ENCODE results near the gene RBBP8NL. TPM values are rescaled to one million over a fixed set of nuclear protein-coding genes. Genes with fewer than 3 reads are reported as not detected.

Gene RBBP8NL
- total RNA-seq, 1 donor from 2014 or later: 0.10 TPM

DNA sequence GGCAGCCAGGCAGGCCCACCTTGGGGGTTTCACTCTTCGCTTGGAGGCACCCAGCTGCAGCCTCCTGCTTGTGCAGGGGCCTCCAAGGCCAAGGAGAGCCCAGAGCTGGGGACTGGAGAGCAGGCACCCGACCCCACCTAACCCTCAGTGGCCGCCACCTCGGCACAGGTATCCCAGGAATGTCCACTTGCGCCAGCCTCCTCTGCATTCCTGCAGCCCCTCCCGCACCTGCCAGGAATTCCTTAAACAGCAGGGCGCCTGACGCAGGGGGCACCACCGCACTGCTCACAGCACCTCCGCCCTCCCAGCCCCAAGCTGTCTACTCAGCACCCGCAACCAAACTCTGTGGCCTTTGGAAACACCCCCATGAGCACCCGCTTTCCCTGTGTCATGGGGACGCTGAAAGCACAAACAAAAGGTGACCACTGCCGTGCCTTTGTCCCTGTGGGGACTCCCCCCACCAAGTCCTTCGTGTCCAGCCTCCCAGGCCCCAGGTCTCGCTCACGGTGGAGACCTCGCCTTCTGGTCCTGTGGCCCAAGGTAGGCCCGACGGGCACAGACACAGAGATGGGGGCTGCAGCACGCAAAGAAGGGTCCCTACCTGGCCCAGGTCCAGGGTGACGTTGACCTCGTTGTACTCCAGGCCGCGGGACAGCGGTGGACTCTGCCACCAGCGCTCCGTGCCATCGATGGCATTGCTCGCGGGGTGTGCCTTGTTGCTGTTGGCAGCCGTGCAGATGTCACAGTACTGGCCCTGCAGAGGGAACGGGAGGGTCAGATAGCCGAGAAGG, 65.3 kb downstream of the RBBP8NL start:
- TF ChIP-seq, protein P1, sequence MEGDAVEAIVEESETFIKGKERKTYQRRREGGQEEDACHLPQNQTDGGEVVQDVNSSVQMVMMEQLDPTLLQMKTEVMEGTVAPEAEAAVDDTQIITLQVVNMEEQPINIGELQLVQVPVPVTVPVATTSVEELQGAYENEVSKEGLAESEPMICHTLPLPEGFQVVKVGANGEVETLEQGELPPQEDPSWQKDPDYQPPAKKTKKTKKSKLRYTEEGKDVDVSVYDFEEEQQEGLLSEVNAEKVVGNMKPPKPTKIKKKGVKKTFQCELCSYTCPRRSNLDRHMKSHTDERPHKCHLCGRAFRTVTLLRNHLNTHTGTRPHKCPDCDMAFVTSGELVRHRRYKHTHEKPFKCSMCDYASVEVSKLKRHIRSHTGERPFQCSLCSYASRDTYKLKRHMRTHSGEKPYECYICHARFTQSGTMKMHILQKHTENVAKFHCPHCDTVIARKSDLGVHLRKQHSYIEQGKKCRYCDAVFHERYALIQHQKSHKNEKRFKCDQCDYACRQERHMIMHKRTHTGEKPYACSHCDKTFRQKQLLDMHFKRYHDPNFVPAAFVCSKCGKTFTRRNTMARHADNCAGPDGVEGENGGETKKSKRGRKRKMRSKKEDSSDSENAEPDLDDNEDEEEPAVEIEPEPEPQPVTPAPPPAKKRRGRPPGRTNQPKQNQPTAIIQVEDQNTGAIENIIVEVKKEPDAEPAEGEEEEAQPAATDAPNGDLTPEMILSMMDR (IDR thresholded peaks at IDR 0.05; ENCODE audit: unreplicated experiment): no peak
- no peak overlapping the region for H3K4me3 Mint-ChIP-seq (ENCODE audit: unreplicated experiment)
- H3K36me3 Mint-ChIP-seq (ENCODE audit: low read depth, unreplicated experiment): no peaks in the 10 kb centered on the region
- no peaks in the 10 kb centered on the region for H3K4me1 Mint-ChIP-seq (ENCODE audit: unreplicated experiment)
- H3K27ac Mint-ChIP-seq (ENCODE audit: unreplicated experiment): no peak overlapping the region
- H3K27me3 Mint-ChIP-seq (ENCODE audit: unreplicated experiment): peaks cover 4% of the 10 kb centered on the region
- H3K9me3 Mint-ChIP-seq (ENCODE audit: unreplicated experiment): no peaks in the 10 kb centered on the region
- no peak for DNase-seq (ENCODE audit: low spot score)

DNA sequence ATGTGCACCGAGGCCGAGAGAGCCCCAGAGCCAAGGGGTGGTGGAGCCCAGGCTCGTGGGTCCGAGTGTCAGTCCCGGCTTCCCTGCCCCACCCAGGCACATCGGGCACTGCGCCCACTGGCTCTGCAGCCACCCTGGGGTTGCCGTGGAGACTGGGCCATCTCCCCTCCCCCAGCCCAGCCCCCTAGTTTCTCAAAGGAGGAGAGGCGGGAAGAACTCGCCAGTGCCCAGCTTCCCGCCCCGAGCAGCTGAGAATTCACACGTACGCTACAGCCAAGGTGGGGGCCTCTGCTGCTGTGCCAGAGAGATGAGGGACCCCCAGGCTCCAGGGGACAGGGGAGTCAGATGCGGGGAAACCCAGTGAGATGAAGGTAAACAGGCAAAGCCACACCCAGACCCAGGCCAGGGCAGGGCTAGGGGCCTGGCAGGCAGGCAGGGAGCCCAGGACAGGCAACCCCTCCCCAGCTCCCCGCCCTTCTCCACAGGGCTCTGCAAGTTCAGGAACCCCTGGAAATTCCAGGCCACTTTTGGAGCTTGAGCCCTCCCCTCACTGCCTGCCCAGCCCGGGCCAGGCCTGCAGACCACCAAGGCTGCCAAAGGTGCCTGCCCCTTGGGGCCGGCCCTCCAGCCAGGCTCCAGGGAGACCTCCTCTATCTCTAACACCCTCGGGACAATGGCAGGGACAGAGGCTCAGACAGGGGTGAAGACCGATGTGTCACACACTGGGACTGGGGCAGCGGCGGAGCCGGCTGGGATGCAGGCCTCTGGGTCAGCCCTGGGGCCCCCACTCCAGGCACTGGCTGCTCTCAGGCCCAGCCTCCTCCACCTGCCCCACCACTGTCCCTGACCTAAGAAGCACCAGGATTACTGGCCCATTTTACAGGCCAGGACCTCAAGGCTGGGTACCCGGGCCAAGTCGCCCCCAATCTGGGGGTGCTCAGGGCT, 66.2 kb downstream of the RBBP8NL start:
- H3K36me3 Mint-ChIP-seq (ENCODE audit: low read depth, unreplicated experiment): no peaks in the 10 kb centered on the region
- H3K27me3 Mint-ChIP-seq (ENCODE audit: unreplicated experiment): peaks cover 4% of the 10 kb centered on the region
- H3K4me1 Mint-ChIP-seq (ENCODE audit: unreplicated experiment): no peaks in the 10 kb centered on the region
- TF ChIP-seq, protein P1 (IDR thresholded peaks at IDR 0.05; ENCODE audit: unreplicated experiment): no peak
- no peak overlapping the region for H3K4me3 Mint-ChIP-seq (ENCODE audit: unreplicated experiment)
- no peak overlapping the region for H3K27ac Mint-ChIP-seq (ENCODE audit: unreplicated experiment)
- no peak for DNase-seq (ENCODE audit: low spot score)
- no peaks in the 10 kb centered on the region for H3K9me3 Mint-ChIP-seq (ENCODE audit: unreplicated experiment)

Other genes with a start within 250 kb of the RBBP8NL start
- 20.2 TPM for gene MTG2, start 244.5 kb downstream of the RBBP8NL start, total RNA-seq (ENCODE audit: unreplicated experiment)
- gene HRH3, start 207.3 kb downstream of the RBBP8NL start, total RNA-seq (ENCODE audit: unreplicated experiment): not detected
- gene OSBPL2, start 189.0 kb downstream of the RBBP8NL start, total RNA-seq (ENCODE audit: unreplicated experiment): 39.5 TPM
- 132 TPM for gene ADRM1, start 124.5 kb downstream of the RBBP8NL start, total RNA-seq (ENCODE audit: unreplicated experiment)
- 34.5 TPM for gene LAMA5, start 60.2 kb downstream of the RBBP8NL start, total RNA-seq (ENCODE audit: unreplicated experiment)
- 1,710 TPM for gene RPS21, start 40.4 kb downstream of the RBBP8NL start, total RNA-seq (ENCODE audit: unreplicated experiment)
- 9.3 TPM for gene CABLES2, start 20.3 kb downstream of the RBBP8NL start, total RNA-seq (ENCODE audit: unreplicated experiment)
- not detected for gene GATA5, start 48.5 kb upstream of the RBBP8NL start, total RNA-seq (ENCODE audit: unreplicated experiment)
- 1.4 TPM for gene SLCO4A1, start 215.0 kb upstream of the RBBP8NL start, total RNA-seq (ENCODE audit: unreplicated experiment)

Data from endothelial cell (in vitro differentiated cells).